ENCODE measurements around the gene IFITM1.
"Not testable (repeated sequence)": the region's sequence is repeated elsewhere in the genome, so short reads cannot be mapped to it uniquely, and the experiment has no call there.

IFITM1 gene

GRCh38 chr11:328012-328411, 14.2 kb downstream of the IFITM1 start:
- TF ChIP-seq CTCF (IDR thresholded peaks at IDR 0.05; ENCODE audit: control insufficient read depth, extremely low read depth, insufficient read depth), result no peak
- DNase-seq (ENCODE audit: low read depth), result no peak
- H3K4me3 ChIP-seq (ENCODE audit: low read depth, low read length), result no peak overlapping the region

GRCh38 chr11:328516-329100, 14.8 kb downstream of the IFITM1 start:
- not testable (repeated sequence) for DNase-seq (ENCODE audit: low read depth); H3K4me3 ChIP-seq (ENCODE audit: low read depth, low read length)

GRCh38 chr11:329886-330253, 16.0 kb downstream of the IFITM1 start:
- no peak overlapping the region for H3K4me3 ChIP-seq (ENCODE audit: low read depth, low read length)
- DNase-seq (ENCODE audit: low read depth), result no peak
- TF ChIP-seq CTCF (IDR thresholded peaks at IDR 0.05; ENCODE audit: control insufficient read depth, extremely low read depth, insufficient read depth), result no peak

- DNase-seq (ENCODE audit: low read depth), result no peak
- no peak overlapping the region for H3K4me3 ChIP-seq (ENCODE audit: low read depth, low read length)
- no peak for TF ChIP-seq CTCF (IDR thresholded peaks at IDR 0.05; ENCODE audit: control insufficient read depth, extremely low read depth, insufficient read depth)
Observed at GRCh38 chr11:330307-330693, 16.5 kb downstream of the IFITM1 start.

GRCh38 chr11:330694-331357, 17.0 kb downstream of the IFITM1 start:
- H3K4me3 ChIP-seq (ENCODE audit: low read depth, low read length), result no peak overlapping the region
- no peak for TF ChIP-seq CTCF (IDR thresholded peaks at IDR 0.05; ENCODE audit: control insufficient read depth, extremely low read depth, insufficient read depth)
- DNase-seq (ENCODE audit: low read depth), result no peak

DNA sequence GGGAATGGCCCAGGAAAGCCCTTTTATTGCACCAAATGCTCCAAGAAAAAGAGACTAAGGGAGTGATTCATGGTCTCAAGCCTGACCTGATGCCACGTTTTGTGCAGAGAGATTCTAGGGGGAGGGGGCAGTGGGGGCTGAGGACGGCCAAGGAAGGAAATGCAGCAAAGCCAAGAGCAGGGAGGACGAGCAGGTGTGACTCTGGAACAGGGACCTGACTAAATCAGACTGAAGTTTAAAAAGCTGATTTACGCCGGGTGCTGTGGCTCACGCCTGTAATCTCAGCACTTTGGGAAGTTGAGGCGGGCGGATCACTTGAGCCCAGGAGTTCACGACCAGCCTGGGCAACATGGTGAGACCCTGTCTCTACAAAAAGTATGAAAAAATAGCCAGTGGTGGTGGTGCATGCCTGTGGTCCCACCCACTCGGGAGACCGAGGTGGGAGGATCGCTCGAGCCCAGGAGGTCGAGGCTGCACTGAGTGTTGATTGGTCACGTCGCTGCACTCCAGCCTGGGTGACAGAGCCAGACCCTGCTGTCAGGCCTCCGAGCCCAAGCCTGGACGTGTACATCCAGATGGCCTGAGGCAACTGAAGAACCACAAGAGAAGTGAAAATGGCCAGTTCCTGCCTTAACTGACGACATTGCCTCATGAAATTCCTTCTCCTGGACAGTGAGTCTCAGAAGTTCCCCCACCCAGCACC, 17.7 kb downstream of the IFITM1 start:
- no peak for DNase-seq (ENCODE audit: low read depth)
- no peak overlapping the region for H3K4me3 ChIP-seq (ENCODE audit: low read depth, low read length)
- no peak for TF ChIP-seq CTCF (IDR thresholded peaks at IDR 0.05; ENCODE audit: control insufficient read depth, extremely low read depth, insufficient read depth)

GRCh38 chr11:332651-333480, 19.0 kb downstream of the IFITM1 start:
- no peak for DNase-seq (ENCODE audit: low read depth)
- TF ChIP-seq CTCF (IDR thresholded peaks at IDR 0.05; ENCODE audit: control insufficient read depth, extremely low read depth, insufficient read depth), result no peak
- H3K4me3 ChIP-seq (ENCODE audit: low read depth, low read length), result no peak overlapping the region

DNA sequence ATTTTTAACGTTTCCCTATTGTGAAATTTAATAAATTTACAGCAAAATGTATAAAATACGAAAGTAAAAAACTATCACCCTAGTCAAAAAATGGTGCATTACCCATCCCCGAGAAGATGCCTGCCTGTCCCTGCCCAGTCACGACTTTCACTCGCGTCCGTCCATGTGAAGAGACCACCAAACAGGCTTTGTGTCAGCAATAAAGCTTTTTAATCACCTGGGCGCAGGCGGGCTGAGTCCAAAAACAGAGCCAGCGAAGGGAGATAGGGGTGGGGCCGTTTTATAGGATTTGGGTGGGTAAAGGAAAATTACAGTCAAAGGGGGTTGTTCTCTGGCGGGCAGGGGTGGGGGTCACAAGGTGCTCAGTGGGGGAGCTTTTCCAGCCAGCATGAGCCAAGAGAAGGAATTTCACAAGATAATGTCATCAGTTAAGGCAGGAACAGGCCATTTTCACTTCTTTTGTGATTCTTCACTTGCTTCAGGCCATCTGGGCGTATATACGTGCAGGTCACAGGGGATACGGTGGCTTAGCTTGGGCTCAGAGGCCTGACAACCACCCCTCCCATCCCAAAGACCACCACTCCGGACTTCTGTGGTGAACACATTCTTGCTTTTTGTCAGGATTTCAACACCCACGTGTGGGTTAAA, 19.9 kb downstream of the IFITM1 start:
- DNase-seq (ENCODE audit: low read depth); H3K4me3 ChIP-seq (ENCODE audit: low read depth, low read length): not testable (repeated sequence)
